Stimulated activated CD4-positive, alpha-beta T cell treated with anti-CD3 and anti-CD28 coated beads, Interleukin-2, amount 100 ng/mL, for 4 hours (primary cell): Measurements from ENCODE around the gene DIMT1.
A peak's percentile ranks its signal among the peaks of the same experiment; 100 is the strongest.

Experiments used
- DNase-seq: peaks from one replicate; pipeline ENCODE4 v3.0.0-alpha.2; 2020; ENCODE audit warnings: low read depth

The DIMT1 gene

GRCh38 chr5:62403411-62404250, at the start of gene DIMT1:
DIMT1 (minus strand) TSS chr5:62403905; CDS start chr5:62403772, 133 bp downstream.
- DNase-seq = peak; percentile 91

- DNase-seq = no peak
Observed at GRCh38 chr5:62450259-62450658, 46.6 kb upstream of the DIMT1 start.

GRCh38 chr5:62448528-62448927, 44.8 kb upstream of the DIMT1 start:
- DNase-seq = no peak

- DNase-seq = no peak
Observed at GRCh38 chr5:62432621-62433064, 28.9 kb upstream of the DIMT1 start.

GRCh38 chr5:62431735-62432620, 28.3 kb upstream of the DIMT1 start:
- DNase-seq = no peak

GRCh38 chr5:62424763-62425162, 21.1 kb upstream of the DIMT1 start:
- DNase-seq = no peak

GRCh38 chr5:62421414-62421813, 17.7 kb upstream of the DIMT1 start:
- no peak for DNase-seq

GRCh38 chr5:62419609-62420008, 15.9 kb upstream of the DIMT1 start:
- DNase-seq = no peak

GRCh38 chr5:62418462-62419076, 14.9 kb upstream of the DIMT1 start:
- DNase-seq = no peak

- DNase-seq = no peak
Observed at GRCh38 chr5:62413711-62414110, 10.0 kb upstream of the DIMT1 start.

GRCh38 chr5:62412549-62413329, 9.0 kb upstream of the DIMT1 start, which contains the start of gene IPO11:
IPO11 (plus strand) TSS chr5:62412763; CDS start chr5:62437280, 24,517 bp downstream.
- peak; percentile 98 for DNase-seq

GRCh38 chr5:62395210-62395950, 8.3 kb downstream of the DIMT1 start:
- DNase-seq = no peak

GRCh38 chr5:62386824-62387223, 16.9 kb downstream of the DIMT1 start:
- DNase-seq = no peak

GRCh38 chr5:62385816-62386400, 17.8 kb downstream of the DIMT1 start:
- no peak for DNase-seq

- no peak for DNase-seq
Observed at GRCh38 chr5:62385131-62385530, 18.6 kb downstream of the DIMT1 start.

- no peak for DNase-seq
Observed at GRCh38 chr5:62376064-62376463, 27.6 kb downstream of the DIMT1 start.

GRCh38 chr5:62375627-62376026, 28.1 kb downstream of the DIMT1 start:
- no peak for DNase-seq

GRCh38 chr5:62374090-62374489, 29.6 kb downstream of the DIMT1 start:
- no peak for DNase-seq

GRCh38 chr5:62373382-62373781, 30.3 kb downstream of the DIMT1 start:
- DNase-seq = no peak

- no peak for DNase-seq
Observed at GRCh38 chr5:62372600-62372999, 31.1 kb downstream of the DIMT1 start.
